Liver (tissue), 9 donors: ENCODE results near the gene VWDE. TPM values are rescaled to one million over a fixed set of nuclear protein-coding genes. Genes with fewer than 3 reads are reported as not detected.

Experiments used
- DNase-seq: peaks from one replicate; pipeline ENCODE4 v3.0.0-alpha.2; 2017; ENCODE audit warnings: low spot score
- H3K27ac ChIP-seq, 2 donors: one replicate each; pipeline ENCODE4 v1.7.0; 2013; ENCODE audit warnings: inconsistent platforms in 2 of 2, low read length in 2 of 2, control low read depth in 1 of 2, low read depth in 1 of 2, mild to moderate bottlenecking in 1 of 2
- H3K27me3 ChIP-seq, 4 donors: one replicate each; pipeline versions ENCODE4 v1.6.1 to v1.7.0; 2013; ENCODE audit warnings: low read length in 3 of 4, inconsistent platforms in 1 of 4, mild to moderate bottlenecking in 1 of 4, moderate library complexity in 1 of 4; ENCODE audit not compliant: control insufficient read depth in 4 of 4, insufficient read depth in 4 of 4
- H3K36me3 ChIP-seq, 4 donors: one replicate each; pipeline versions ENCODE4 v1.6.1 to v1.7.0; 2013; ENCODE audit warnings: low read length in 3 of 4, mild to moderate bottlenecking in 3 of 4, low read depth in 1 of 4, moderate library complexity in 1 of 4; ENCODE audit not compliant: control insufficient read depth in 4 of 4, insufficient read depth in 3 of 4
- H3K4me1 ChIP-seq, 4 donors: one replicate each; pipeline versions ENCODE4 v1.6.1 to v1.7.0; 2013; ENCODE audit warnings: low read length in 3 of 4, mild to moderate bottlenecking in 3 of 4, moderate library complexity in 1 of 4; ENCODE audit not compliant: control insufficient read depth in 4 of 4, insufficient read depth in 4 of 4
- H3K4me3 ChIP-seq, 3 donors: one replicate each; pipeline versions ENCODE4 v1.6.1 to v1.7.0; 2013; ENCODE audit warnings: low read length in 3 of 3, control low read depth in 1 of 3, low read depth in 1 of 3, mild to moderate bottlenecking in 1 of 3
- H3K9ac ChIP-seq, 2 donors: one replicate each; pipeline ENCODE4 v1.7.0; 2013; ENCODE audit warnings: low read length in 2 of 2, mild to moderate bottlenecking in 2 of 2, moderate library complexity in 2 of 2, control low read depth in 1 of 2, low read depth in 1 of 2
- H3K9me3 ChIP-seq, 4 donors: one replicate each; pipeline versions ENCODE4 v1.6.1 to v1.7.0; 2013; ENCODE audit warnings: low read length in 3 of 4; ENCODE audit not compliant: control insufficient read depth in 4 of 4
- ATF3 ChIP-seq: IDR thresholded peaks from 2 replicates; pipeline ENCODE4 v1.6.1; 2016; ENCODE audit warnings: antibody characterized with exemption
- CTCF ChIP-seq: fragments of 150-350 bp; IDR thresholded peaks from 2 replicates; pipeline ENCODE4 v1.5.1; 2017; ENCODE audit warnings: improper control_type of control experiment, low read depth, low read length; ENCODE audit not compliant: missing input control
- EGR1 ChIP-seq, 2 donors: IDR thresholded peaks; 2 replicates each; pipeline ENCODE4 v1.6.1; 2016 to 2018; ENCODE audit warnings: antibody characterized with exemption in 2 of 2, low read depth in 2 of 2
- FOXA1 ChIP-seq: IDR thresholded peaks from 2 replicates; pipeline ENCODE4 v1.6.1; 2016; ENCODE audit warnings: antibody characterized with exemption
- FOXA2 ChIP-seq: IDR thresholded peaks from 2 replicates; pipeline ENCODE4 v1.6.1; 2016; ENCODE audit warnings: antibody characterized with exemption
- GABPA ChIP-seq, 2 donors: IDR thresholded peaks in 1 of 2; conservative IDR thresholded peaks in 1 of 2; 2 replicates each; pipeline ENCODE4 v1.6.1; 2016; ENCODE audit warnings: antibody characterized with exemption in 2 of 2, mild to moderate bottlenecking in 1 of 2, moderate library complexity in 1 of 2
- HNF4A ChIP-seq, 2 donors: conservative IDR thresholded peaks; 2 replicates each; pipeline ENCODE4 v1.6.1; 2016; ENCODE audit warnings: antibody characterized with exemption in 2 of 2, mild to moderate bottlenecking in 2 of 2
- HNF4G ChIP-seq: IDR thresholded peaks from 2 replicates; pipeline ENCODE4 v1.6.1; 2016; ENCODE audit warnings: antibody characterized with exemption
- JUND ChIP-seq, 2 donors: IDR thresholded peaks; 2 replicates each; pipeline ENCODE4 v1.6.1; 2016; ENCODE audit warnings: antibody characterized with exemption in 2 of 2
- MAX ChIP-seq: IDR thresholded peaks from 2 replicates; pipeline ENCODE4 v1.6.1; 2016; ENCODE audit warnings: antibody characterized with exemption
- NR2F2 ChIP-seq: IDR thresholded peaks from 2 replicates; pipeline ENCODE4 v1.6.1; 2016; ENCODE audit warnings: antibody characterized with exemption
- RAD21 ChIP-seq, 2 donors: IDR thresholded peaks; 2 replicates each; pipeline ENCODE4 v1.6.1; 2016; ENCODE audit warnings: antibody characterized with exemption in 2 of 2, mild to moderate bottlenecking in 2 of 2
- REST ChIP-seq: IDR thresholded peaks from 2 replicates; pipeline ENCODE4 v1.6.1; 2016; ENCODE audit warnings: antibody characterized with exemption, mild to moderate bottlenecking
- RXRA ChIP-seq, 2 donors: IDR thresholded peaks; 2 replicates each; pipeline ENCODE4 v1.6.1; 2017 to 2018; ENCODE audit warnings: antibody characterized with exemption in 2 of 2, mild to moderate bottlenecking in 1 of 2
- SP1 ChIP-seq: IDR thresholded peaks from 2 replicates; pipeline ENCODE4 v1.6.1; 2018; ENCODE audit warnings: antibody characterized with exemption, mild to moderate bottlenecking
- TAF1 ChIP-seq: conservative IDR thresholded peaks from 2 replicates; pipeline ENCODE4 v1.6.1; 2016; ENCODE audit warnings: antibody characterized with exemption, mild to moderate bottlenecking
- YY1 ChIP-seq: IDR thresholded peaks from 2 replicates; pipeline ENCODE4 v1.6.1; 2016; ENCODE audit warnings: antibody characterized with exemption, mild to moderate bottlenecking
- ZBTB33 ChIP-seq: IDR thresholded peaks from 2 replicates; pipeline ENCODE4 v1.6.1; 2016; ENCODE audit warnings: antibody characterized with exemption
- WGBS: extraction: QIAGEN DNeasy Blood & Tissue Kit; methylation state at CpG from one replicate; pipeline ENCODE4 v1.1.7; 2013; 5-methylcytosine and 5-hydroxymethylcytosine counted together
- polyA plus RNA-seq, 2 donors: library from polyadenylated mRNA; stranded (reverse) in 1 of 2; unstranded in 1 of 2; fragments of 200-250 nt in 1 of 2; fragments of >200 nt in 1 of 2; fragmentation: Nextera tagmentation in 1 of 2; extraction: Ambion mirVana in 1 of 2; gene quantifications; one replicate each; pipeline versions ENCODE4 v1.2.1 to v1.2.3, GENCODE V29; 2013 to 2015
- total RNA-seq, 2 donors: library from RNA; depleted of rRNA; stranded (reverse); fragments of >200 nt; gene quantifications; one replicate each; pipeline ENCODE4 v1.2.3, GENCODE V29; 2014
- donor health status: healthy.
- donor health status: healthy.
- donor health status: healthy.
- donor health status: healthy.
- donor health status: healthy.

Gene VWDE
- total and polyA plus RNA-seq, 4 donors: 0.05 to 0.59 (median 0.12) TPM

GRCh38 chr7:12360948-12361347 lies 42.7 kb downstream of the VWDE start:
- no peaks in the 10 kb centered on the region for H3K4me1 ChIP-seq
- H3K36me3 ChIP-seq: no peaks in the 10 kb centered on the region
- no peak overlapping the region for H3K9ac ChIP-seq
- no peak overlapping the region for H3K27ac ChIP-seq
- 55% methylated on average over 2 of the region's 2 CpGs for WGBS
- TF ChIP-seq FOXA1: no peak
- TF ChIP-seq TAF1: no peak
- no peak for TF ChIP-seq REST
- TF ChIP-seq ZBTB33: no peak
- TF ChIP-seq HNF4A (conservative IDR thresholded peaks at IDR 0.05): no peak
- TF ChIP-seq NR2F2: no peak
- TF ChIP-seq GABPA (IDR thresholded peaks at IDR 0.05 in 1 of 2, conservative IDR thresholded peaks at IDR 0.05 in 1 of 2): no peak
- no peak for TF ChIP-seq YY1
- no peak for TF ChIP-seq JUND (IDR thresholded peaks at IDR 0.05)
- TF ChIP-seq HNF4G: no peak
- no peak for TF ChIP-seq RAD21 (IDR thresholded peaks at IDR 0.05)
- TF ChIP-seq EGR1 (IDR thresholded peaks at IDR 0.05; ENCODE audit: low read depth in 2 of 2): no peak
- no peak for TF ChIP-seq FOXA2
- no peak for TF ChIP-seq RXRA (IDR thresholded peaks at IDR 0.05)
- TF ChIP-seq ATF3: no peak
- TF ChIP-seq MAX: no peak
- TF ChIP-seq SP1: no peak
- no peak for TF ChIP-seq CTCF
- peaks cover 0 to 3% (median 0%) of the 10 kb centered on the region in 4 donors for H3K27me3 ChIP-seq
- H3K9me3 ChIP-seq: no peaks in the 10 kb centered on the region
- DNase-seq: no peak
- H3K4me3 ChIP-seq: no peak overlapping the region
